HG03521 (cell line): ENCODE results near the gene MPPED2.

Source experiments
- ATAC-seq: cut with Tn5 transposase; IDR thresholded peaks from one replicate; pipeline ENCODE4 v1.9.1; 2021; ENCODE audit warnings: mild to moderate bottlenecking, moderate library complexity; ENCODE audit not compliant: unreplicated experiment

MPPED2 gene

DNA sequence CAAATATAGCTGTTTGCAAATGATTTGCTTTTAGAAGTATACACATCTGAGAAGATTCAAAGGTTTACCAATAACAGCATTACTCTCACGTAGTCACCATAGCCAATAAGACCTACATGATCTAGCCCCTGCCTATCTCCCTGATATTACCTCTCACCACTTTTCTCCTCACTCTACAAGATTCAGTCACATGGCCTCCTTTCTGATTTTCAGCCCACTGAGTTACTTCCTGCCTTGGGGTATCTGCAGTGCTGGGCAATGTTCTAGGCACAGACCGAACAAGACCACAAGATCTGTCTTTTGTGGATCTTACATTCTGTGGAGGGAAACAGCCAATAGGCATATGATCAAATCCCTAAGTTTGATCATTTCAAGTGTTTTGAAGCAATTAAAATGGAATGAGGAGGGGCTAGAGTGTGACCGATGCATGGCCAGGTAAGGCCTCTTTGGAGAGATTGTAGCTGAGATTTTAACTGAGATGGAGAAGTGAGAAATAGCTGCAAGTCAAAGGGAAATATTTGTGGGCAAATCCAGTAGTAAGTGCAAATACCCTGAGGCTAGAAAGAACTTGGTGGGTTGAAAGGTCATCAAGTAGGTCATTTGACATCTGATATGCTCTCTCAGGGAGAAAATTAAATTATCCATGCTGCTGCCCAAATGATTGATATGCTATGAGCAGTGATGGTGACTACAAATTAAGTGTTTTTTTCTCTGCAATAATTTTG is 220.2 kb downstream of the MPPED2 start:
- ATAC-seq = peak; percentile 52

DNA sequence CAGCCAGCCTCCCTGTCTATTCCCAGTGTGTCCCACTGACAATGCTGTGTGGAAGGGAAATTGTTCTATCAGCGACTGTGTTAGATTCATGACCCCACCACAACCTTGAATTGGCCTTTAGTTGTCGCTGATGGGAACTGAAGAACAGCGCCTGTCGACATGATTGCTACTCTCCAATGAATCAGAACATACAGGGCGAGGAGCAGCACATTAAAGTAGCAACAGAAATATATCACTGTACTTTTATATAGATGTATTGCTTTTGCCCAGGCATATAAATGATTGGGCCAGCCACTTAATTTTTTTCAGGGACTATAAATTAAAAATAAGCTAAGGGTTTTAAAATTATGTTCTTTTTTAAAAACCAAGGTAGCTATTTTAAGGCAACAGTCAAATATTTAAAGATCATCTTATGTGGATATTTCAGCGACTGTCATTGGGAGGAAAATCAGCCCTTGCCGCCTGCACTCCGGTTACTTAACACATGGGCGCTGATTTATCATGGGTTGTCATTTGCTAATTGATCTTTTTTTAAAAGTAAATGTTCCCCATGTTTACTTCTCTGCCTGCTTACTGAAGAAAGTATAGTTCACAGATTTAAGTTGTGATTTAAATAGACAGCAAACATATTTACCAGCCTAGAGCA is 221.2 kb downstream of the MPPED2 start:
- ATAC-seq = no peak

DNA sequence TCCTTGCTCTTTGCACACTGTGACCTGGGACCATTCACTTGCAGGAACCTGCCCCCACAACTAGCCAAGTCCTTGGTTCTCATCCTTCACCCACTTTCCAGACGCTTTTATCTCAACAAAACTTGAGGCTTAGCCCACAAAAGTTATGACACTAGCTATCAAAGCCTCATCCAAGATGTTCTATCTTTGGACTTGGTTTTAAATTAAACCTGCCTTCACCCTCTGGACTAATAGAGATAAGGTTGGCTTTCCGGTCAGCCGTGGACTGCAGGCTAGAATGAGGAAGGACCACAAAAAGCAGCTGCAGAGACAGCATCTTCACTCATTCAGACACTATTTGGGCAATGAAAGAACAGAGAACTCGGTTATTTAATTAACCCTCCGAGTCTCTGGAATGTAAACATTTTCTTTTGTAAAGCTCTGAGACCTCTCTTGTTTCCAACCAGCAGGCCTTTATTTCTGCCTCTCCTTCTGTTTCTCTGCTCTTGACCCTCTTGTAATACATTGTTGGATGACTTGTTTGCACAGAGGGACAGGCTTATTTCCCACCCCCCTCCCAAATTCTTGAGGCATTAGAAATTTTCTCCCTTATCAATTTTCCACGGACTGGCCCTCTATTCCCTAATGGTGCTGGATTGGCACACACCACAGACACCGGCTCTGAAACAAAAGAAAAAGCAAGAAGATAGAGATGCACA is 221.9 kb downstream of the MPPED2 start:
- no peak for ATAC-seq

DNA sequence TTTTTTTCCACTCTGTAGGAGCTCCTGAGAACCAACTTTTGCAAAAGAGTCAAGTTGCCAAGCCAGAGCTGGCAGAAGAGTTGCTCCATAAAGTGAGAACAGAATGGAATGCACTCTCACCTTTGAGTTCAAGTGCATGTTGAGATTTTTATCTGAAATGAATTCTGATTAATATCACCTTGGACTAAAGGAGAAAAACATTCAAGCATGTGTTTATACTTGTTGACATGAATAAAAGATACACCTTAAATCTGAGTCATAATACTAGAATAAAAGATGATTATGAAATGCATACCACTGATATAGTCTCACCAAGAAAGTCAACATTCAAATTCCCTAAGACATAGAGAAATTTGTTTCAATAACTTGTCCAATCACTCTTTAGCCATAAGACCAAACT is 225.4 kb downstream of the MPPED2 start:
- no peak for ATAC-seq
